ENCODE data around the gene SMOC1.

The SMOC1 gene, protein sequence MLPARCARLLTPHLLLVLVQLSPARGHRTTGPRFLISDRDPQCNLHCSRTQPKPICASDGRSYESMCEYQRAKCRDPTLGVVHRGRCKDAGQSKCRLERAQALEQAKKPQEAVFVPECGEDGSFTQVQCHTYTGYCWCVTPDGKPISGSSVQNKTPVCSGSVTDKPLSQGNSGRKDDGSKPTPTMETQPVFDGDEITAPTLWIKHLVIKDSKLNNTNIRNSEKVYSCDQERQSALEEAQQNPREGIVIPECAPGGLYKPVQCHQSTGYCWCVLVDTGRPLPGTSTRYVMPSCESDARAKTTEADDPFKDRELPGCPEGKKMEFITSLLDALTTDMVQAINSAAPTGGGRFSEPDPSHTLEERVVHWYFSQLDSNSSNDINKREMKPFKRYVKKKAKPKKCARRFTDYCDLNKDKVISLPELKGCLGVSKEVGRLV

DNA sequence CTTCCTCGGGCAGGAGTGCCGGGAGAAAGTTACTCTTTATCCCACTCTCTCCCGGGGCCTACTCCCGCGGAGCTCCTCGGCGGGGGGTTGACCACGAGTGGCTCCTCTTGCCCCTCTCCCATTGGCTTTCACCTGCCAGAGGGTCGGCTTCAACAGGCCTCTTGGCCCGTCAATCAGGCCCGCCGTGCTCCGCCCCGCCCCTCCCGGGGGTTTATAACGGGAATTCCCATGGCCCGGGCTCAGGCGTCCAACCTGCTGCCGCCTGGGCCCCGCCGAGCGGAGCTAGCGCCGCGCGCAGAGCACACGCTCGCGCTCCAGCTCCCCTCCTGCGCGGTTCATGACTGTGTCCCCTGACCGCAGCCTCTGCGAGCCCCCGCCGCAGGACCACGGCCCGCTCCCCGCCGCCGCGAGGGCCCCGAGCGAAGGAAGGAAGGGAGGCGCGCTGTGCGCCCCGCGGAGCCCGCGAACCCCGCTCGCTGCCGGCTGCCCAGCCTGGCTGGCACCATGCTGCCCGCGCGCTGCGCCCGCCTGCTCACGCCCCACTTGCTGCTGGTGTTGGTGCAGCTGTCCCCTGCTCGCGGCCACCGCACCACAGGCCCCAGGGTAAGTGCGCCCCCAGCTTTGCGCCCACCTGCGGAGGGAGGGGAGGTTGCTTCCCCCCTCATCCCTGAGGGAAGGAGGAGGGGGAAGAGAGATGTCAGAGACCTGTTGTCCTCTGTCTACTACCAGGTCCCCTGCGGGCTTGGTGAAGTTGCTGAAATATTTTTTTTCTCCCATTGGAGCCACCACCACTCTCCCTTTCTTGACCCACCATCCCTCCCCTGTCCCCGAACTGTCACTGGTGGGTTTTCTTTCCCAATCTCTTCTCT lies at the start of gene SMOC1:
TSS of gene SMOC1 (plus strand) at position 242 of the 869 bp plus-strand sequence. CDS start at position 505, 263 bp downstream.
- Histone ChIP-seq H4K20me1 (ENCODE audit: insufficient read depth, low read length) (no peaks in the 10 kb centered on the region), H3K27ac (ENCODE audit: low read length) (no peak within 1 kb of the TSS), H3K36me3 (replicated peaks; ENCODE audit: low read depth, low read length) (no peaks in the 10 kb centered on the region), H3K4me1 (ENCODE audit: low read length) (no peaks in the 10 kb centered on the region), H2AFZ (ENCODE audit: low read depth, low read length) (no peak within 1 kb of the TSS), H3K4me2 (ENCODE audit: low read length) (peak within 1 kb of the TSS; percentile 56), H3K9ac (ENCODE audit: low read length) (peak within 1 kb of the TSS; percentile 44; the same call in 1 of the 2 replicates), H3K9me3 (ENCODE audit: insufficient read depth, low read length) (no peaks in the 10 kb centered on the region), H3K27me3 (ENCODE audit: low read depth, low read length) (peaks cover 9% of the 10 kb centered on the region), H3K79me2 (ENCODE audit: low read length) (no peaks in the 10 kb centered on the region), H3K4me3 (ENCODE audit: low read length) (peak within 1 kb of the TSS; percentile 75)
- no peak for TF ChIP-seq EZH2phosphoT487 (IDR thresholded peaks at IDR 0.05; ENCODE audit: low read depth)
- TF ChIP-seq, protein P1, sequence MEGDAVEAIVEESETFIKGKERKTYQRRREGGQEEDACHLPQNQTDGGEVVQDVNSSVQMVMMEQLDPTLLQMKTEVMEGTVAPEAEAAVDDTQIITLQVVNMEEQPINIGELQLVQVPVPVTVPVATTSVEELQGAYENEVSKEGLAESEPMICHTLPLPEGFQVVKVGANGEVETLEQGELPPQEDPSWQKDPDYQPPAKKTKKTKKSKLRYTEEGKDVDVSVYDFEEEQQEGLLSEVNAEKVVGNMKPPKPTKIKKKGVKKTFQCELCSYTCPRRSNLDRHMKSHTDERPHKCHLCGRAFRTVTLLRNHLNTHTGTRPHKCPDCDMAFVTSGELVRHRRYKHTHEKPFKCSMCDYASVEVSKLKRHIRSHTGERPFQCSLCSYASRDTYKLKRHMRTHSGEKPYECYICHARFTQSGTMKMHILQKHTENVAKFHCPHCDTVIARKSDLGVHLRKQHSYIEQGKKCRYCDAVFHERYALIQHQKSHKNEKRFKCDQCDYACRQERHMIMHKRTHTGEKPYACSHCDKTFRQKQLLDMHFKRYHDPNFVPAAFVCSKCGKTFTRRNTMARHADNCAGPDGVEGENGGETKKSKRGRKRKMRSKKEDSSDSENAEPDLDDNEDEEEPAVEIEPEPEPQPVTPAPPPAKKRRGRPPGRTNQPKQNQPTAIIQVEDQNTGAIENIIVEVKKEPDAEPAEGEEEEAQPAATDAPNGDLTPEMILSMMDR (IDR thresholded peaks at IDR 0.05; ENCODE audit: low read depth, low read length) = no peak

DNA sequence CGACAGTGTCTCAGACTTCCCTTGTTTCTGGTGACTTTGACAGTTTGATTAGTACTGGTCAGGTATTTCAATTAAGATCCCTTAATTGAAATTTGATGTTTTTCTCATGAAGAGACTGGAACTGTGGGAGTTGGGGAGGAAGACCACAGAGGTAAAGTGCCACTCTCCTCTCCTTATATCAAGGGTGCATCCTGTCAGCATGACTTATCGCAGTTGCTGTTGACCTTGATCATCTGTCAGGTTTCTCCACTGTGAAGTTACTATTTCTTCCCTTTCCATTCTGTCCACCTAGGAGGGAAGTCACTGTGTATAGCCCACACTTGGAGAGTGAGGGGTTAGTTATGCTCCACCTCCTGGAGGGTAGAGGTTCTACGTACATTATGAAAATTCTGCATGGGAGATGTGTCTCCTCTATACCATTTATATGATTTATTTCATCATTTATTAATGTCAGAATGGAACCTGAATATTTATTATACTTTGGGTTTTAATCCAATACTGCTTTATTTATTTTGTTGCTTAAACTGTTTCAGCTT lies 40.3 kb upstream of the SMOC1 start:
- Histone ChIP-seq H4K20me1 (ENCODE audit: insufficient read depth, low read length) (no peaks in the 10 kb centered on the region), H3K9ac (ENCODE audit: low read length) (no peak overlapping the region), H3K27ac (ENCODE audit: low read length) (no peak overlapping the region), H3K4me3 (ENCODE audit: low read length) (no peak overlapping the region), H3K4me1 (ENCODE audit: low read length) (no peaks in the 10 kb centered on the region), H3K4me2 (ENCODE audit: low read length) (no peak overlapping the region), H2AFZ (ENCODE audit: low read depth, low read length) (no peak overlapping the region), H3K9me3 (ENCODE audit: insufficient read depth, low read length) (no peaks in the 10 kb centered on the region), H3K79me2 (ENCODE audit: low read length) (no peaks in the 10 kb centered on the region), H3K36me3 (replicated peaks; ENCODE audit: low read depth, low read length) (no peaks in the 10 kb centered on the region), H3K27me3 (ENCODE audit: low read depth, low read length) (peaks cover 28% of the 10 kb centered on the region)
- no peak for TF ChIP-seq EZH2phosphoT487 (IDR thresholded peaks at IDR 0.05; ENCODE audit: low read depth)
- TF ChIP-seq, protein P1 (IDR thresholded peaks at IDR 0.05; ENCODE audit: low read depth, low read length) = no peak

DNA sequence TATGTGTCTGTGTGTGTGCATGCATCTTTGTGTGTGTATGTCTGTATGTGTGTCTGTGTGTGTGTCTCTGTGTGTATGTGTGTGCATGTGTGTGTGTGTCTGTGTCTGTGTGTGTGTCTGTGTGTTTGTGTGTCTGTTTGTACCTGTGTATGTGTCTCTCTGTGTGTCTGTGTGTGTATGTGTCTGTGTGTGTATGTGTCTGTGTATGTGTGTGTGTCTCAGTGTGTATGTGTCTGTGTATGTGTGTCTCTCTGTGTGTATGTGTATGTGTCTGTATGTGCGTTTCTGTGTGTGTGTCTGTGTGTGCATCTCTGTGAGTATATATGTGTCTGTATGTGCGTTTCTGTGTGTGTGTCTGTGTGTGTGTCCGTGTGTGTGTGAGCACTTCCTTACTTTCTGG lies 39.6 kb upstream of the SMOC1 start:
- Histone ChIP-seq H3K79me2 (ENCODE audit: low read length) (no peaks in the 10 kb centered on the region), H3K27me3 (ENCODE audit: low read depth, low read length) (peaks cover 28% of the 10 kb centered on the region)

More for the DNA sequence above, 39.6 kb upstream of the SMOC1 start:
- no peak overlapping the region for H2AFZ ChIP-seq (ENCODE audit: low read depth, low read length)
- H3K27ac ChIP-seq (ENCODE audit: low read length) = no peak overlapping the region
- no peaks in the 10 kb centered on the region for H3K36me3 ChIP-seq (replicated peaks; ENCODE audit: low read depth, low read length)
- no peaks in the 10 kb centered on the region for H4K20me1 ChIP-seq (ENCODE audit: insufficient read depth, low read length)
- H3K9me3 ChIP-seq (ENCODE audit: insufficient read depth, low read length) = no peaks in the 10 kb centered on the region
- H3K4me3 ChIP-seq (ENCODE audit: low read length) = no peak overlapping the region
- no peaks in the 10 kb centered on the region for H3K4me1 ChIP-seq (ENCODE audit: low read length)
- no peak overlapping the region for H3K4me2 ChIP-seq (ENCODE audit: low read length)
- no peak overlapping the region for H3K9ac ChIP-seq (ENCODE audit: low read length)
- TF ChIP-seq, protein P1 (IDR thresholded peaks at IDR 0.05; ENCODE audit: low read depth, low read length) = no peak
- TF ChIP-seq EZH2phosphoT487 (IDR thresholded peaks at IDR 0.05; ENCODE audit: low read depth) = no peak
